Endothelial cell (in vitro differentiated cells): Measurements from ENCODE around the gene ATXN7L1. TPM values are rescaled to one million over a fixed set of nuclear protein-coding genes. Genes with fewer than 3 reads are reported as not detected.

Experiments
- DNase-seq: peaks from one replicate; pipeline ENCODE4 v3.0.0; 2021; ENCODE audit warnings: low spot score
- H3K27ac Mint-ChIP-seq: one replicate; pipeline ENCODE4 v1.8.0; 2021; ENCODE audit warnings: mixed read lengths, inconsistent platforms; ENCODE audit not compliant: unreplicated experiment
- H3K27me3 Mint-ChIP-seq: one replicate; pipeline ENCODE4 v1.8.0; 2021; ENCODE audit warnings: mild to moderate bottlenecking, moderate library complexity, mixed read lengths, inconsistent platforms; ENCODE audit not compliant: unreplicated experiment
- H3K36me3 Mint-ChIP-seq: one replicate; pipeline ENCODE4 v1.8.0; 2021; ENCODE audit warnings: mild to moderate bottlenecking, low read depth, mixed read lengths, inconsistent platforms; ENCODE audit not compliant: unreplicated experiment
- H3K4me1 Mint-ChIP-seq: one replicate; pipeline ENCODE4 v1.8.0; 2021; ENCODE audit warnings: mild to moderate bottlenecking, mixed read lengths, inconsistent platforms; ENCODE audit not compliant: unreplicated experiment
- H3K4me3 Mint-ChIP-seq: one replicate; pipeline ENCODE4 v1.8.0; 2021; ENCODE audit warnings: mild to moderate bottlenecking, mixed read lengths, inconsistent platforms; ENCODE audit not compliant: unreplicated experiment
- H3K9me3 Mint-ChIP-seq: one replicate; pipeline ENCODE4 v1.8.0; 2021; ENCODE audit warnings: mixed read lengths, inconsistent platforms; ENCODE audit not compliant: unreplicated experiment
- CTCF ChIP-seq: fragments of 200-600 bp; sonication (generic); IDR thresholded peaks from one replicate; pipeline ENCODE4 v1.5.0; 2021; ENCODE audit warnings: antibody characterized with exemption; ENCODE audit not compliant: unreplicated experiment
- long read RNA-seq: library from polyadenylated mRNA; unstranded; transcript quantifications from one replicate; pipeline ENCODE4 v2.0.0, GENCODE V29; 2020; ENCODE audit not compliant: unreplicated experiment
- total RNA-seq: library from RNA; stranded (reverse); fragmentation: NEBNext Ultra II Directional; extraction: Animal tissue kit (Norgen Biotek cat#: 25700); gene quantifications from one replicate; pipeline ENCODE4 v1.2.1, GENCODE V29; 2021; ENCODE audit not compliant: unreplicated experiment

Gene ATXN7L1
- 18.4 TPM for total RNA-seq
- long read RNA-seq, partial matches to known transcripts = 0 of 6 reads
- long read RNA-seq, other reads (novel, unspliced or antisense) = 2 of 6 reads

GRCh38 chr7:105876091-105876963 lies at the start of gene ATXN7L1:
Gene ATXN7L1 (minus strand): TSS chr7:105876599. CDS start chr7:105876558, 41 bp downstream.
- Mint-ChIP-seq H3K4me1 (peaks cover 29% of the 10 kb centered on the region), H3K9me3 (no peaks in the 10 kb centered on the region), H3K36me3 (peaks cover 4% of the 10 kb centered on the region), H3K27me3 (peaks cover 10% of the 10 kb centered on the region), H3K4me3 (peak within 1 kb of the TSS; percentile 99), H3K27ac (peak within 1 kb of the TSS; percentile 98)
- DNase-seq = peak; percentile 99
- TF ChIP-seq CTCF = peak; percentile 21

- Mint-ChIP-seq H3K36me3 (peaks cover 31% of the 10 kb centered on the region), H3K27ac (no peak overlapping the region), H3K9me3 (no peaks in the 10 kb centered on the region), H3K4me1 (peaks cover 2% of the 10 kb centered on the region), H3K27me3 (no peaks in the 10 kb centered on the region), H3K4me3 (no peak overlapping the region)
- TF ChIP-seq CTCF = no peak
- no peak for DNase-seq
Measured at GRCh38 chr7:105926131-105926530, 49.7 kb upstream of the ATXN7L1 start.

- Mint-ChIP-seq H3K9me3 (no peaks in the 10 kb centered on the region), H3K4me1 (peaks cover 2% of the 10 kb centered on the region), H3K4me3 (no peak overlapping the region), H3K36me3 (peaks cover 31% of the 10 kb centered on the region), H3K27ac (no peak overlapping the region), H3K27me3 (no peaks in the 10 kb centered on the region)
- no peak for DNase-seq
- no peak for TF ChIP-seq CTCF
Measured at GRCh38 chr7:105924945-105925344, 48.5 kb upstream of the ATXN7L1 start.

- Mint-ChIP-seq H3K27me3 (no peaks in the 10 kb centered on the region), H3K36me3 (peaks cover 32% of the 10 kb centered on the region), H3K4me1 (no peaks in the 10 kb centered on the region), H3K4me3 (no peak overlapping the region), H3K27ac (no peak overlapping the region), H3K9me3 (no peaks in the 10 kb centered on the region)
- TF ChIP-seq CTCF = no peak
- no peak for DNase-seq
Measured at GRCh38 chr7:105920766-105921165, 44.4 kb upstream of the ATXN7L1 start.

- TF ChIP-seq CTCF = no peak
- Mint-ChIP-seq H3K36me3 (peaks cover 8% of the 10 kb centered on the region), H3K9me3 (no peaks in the 10 kb centered on the region), H3K4me3 (no peak overlapping the region), H3K27ac (no peak overlapping the region), H3K27me3 (no peaks in the 10 kb centered on the region), H3K4me1 (peaks cover 4% of the 10 kb centered on the region)
- no peak for DNase-seq
Measured at GRCh38 chr7:105917659-105918058, 41.3 kb upstream of the ATXN7L1 start.
